ENCODE results near the gene CAV3. TPM values are rescaled to one million over a fixed set of nuclear protein-coding genes. Genes with fewer than 3 reads are reported as not detected.

The CAV3 gene
- total and polyA plus RNA-seq, 10 of the 15 experiments (the other 5 are each of a cell fraction or from before 2014, with no cell fraction given) = not detected

GRCh38 chr3:8727605-8728512 lies 5.7 kb upstream of the CAV3 start (continued):
- TF ChIP-seq BCLAF1 (IDR thresholded peaks at IDR 0.05) = no peak

- Histone ChIP-seq H3K4me3 (no peak overlapping the region), H3K9ac (ENCODE audit: control insufficient read depth, insufficient read depth, low read length) (no peak overlapping the region), H3K27me3 (replicated peaks in 1 of 2; ENCODE audit: control insufficient read depth in 2 of 2, insufficient read depth in 2 of 2, low read length in 1 of 2) (peaks cover 0 to 3% of the 10 kb centered on the region in 2 experiments; a peak in 1 of 4 replicates), H3K27ac (ENCODE audit: control insufficient read depth, insufficient read depth) (no peak overlapping the region), H3K9me3 (replicated peaks; ENCODE audit: control insufficient read depth, insufficient read depth, low read length) (no peaks in the 10 kb centered on the region; the same call in 2 of the 3 replicates), H2AFZ (ENCODE audit: control insufficient read depth, low read depth, low read length) (no peak overlapping the region), H3K36me3 (ENCODE audit: control insufficient read depth in 2 of 2, insufficient read depth in 2 of 2, low read length in 1 of 2) (no peaks in the 10 kb centered on the region), H3K4me1 (ENCODE audit: control insufficient read depth, insufficient read depth, low read length) (no peaks in the 10 kb centered on the region), H3K4me2 (ENCODE audit: control insufficient read depth, insufficient read depth) (no peak overlapping the region), H3K79me2 (ENCODE audit: control insufficient read depth, insufficient read depth, low read length) (no peaks in the 10 kb centered on the region), H4K20me1 (ENCODE audit: control insufficient read depth, insufficient read depth) (no peaks in the 10 kb centered on the region)
- no TSS peak for BruUV-seq (replicated peaks)
- ATAC-seq (no peak), FAIRE-seq (no peak), DNase-seq (ENCODE audit: low read depth, low spot score) (no peak)
- in situ Hi-C loops (cut with MboI) (no loop called here), intact Hi-C loops (cut with micrococcal nuclease; ENCODE audit: unreplicated experiment) (no loop called here)
- CTCF ChIA-PET = interaction anchor here (0.8 kb wide), 1 partner anchor 9 kb away, joined by 3 read pairs; no protein-coding TSS in a partner anchor
- 33% methylated on average over 3 of the region's 3 CpGs for WGBS (ENCODE audit: insufficient coverage, insufficient replicate concordance, low lambda C conversion rate, missing lambda C conversion rate)
- SMC1A ChIA-PET (ENCODE audit: uncharacterized antibody, unreplicated experiment) = interaction anchor here (1.5 kb wide), 1 partner anchor 16 kb away, joined by 4 read pairs; no protein-coding TSS in a partner anchor
- RAD21 ChIA-PET (ENCODE audit: unreplicated experiment) = no interaction called here
- POLR2A ChIA-PET = no interaction called here
- TF ChIP-seq IRF3 (IDR thresholded peaks at IDR 0.05) (no peak), ZBTB40 (IDR thresholded peaks at IDR 0.05; ENCODE audit: borderline replicate concordance) (no peak), NFYB (IDR thresholded peaks at IDR 0.05; ENCODE audit: insufficient read depth, low read depth, low read length) (no peak), SMAD5 (IDR thresholded peaks at IDR 0.05; ENCODE audit: low read depth) (no peak), IRF5 (IDR thresholded peaks at IDR 0.05; ENCODE audit: borderline replicate concordance) (no peak), FOXK2 (IDR thresholded peaks at IDR 0.05) (no peak), SIN3A (IDR thresholded peaks at IDR 0.05; ENCODE audit: low read depth, low read length) (no peak), TCF7 (IDR thresholded peaks at IDR 0.05; ENCODE audit: borderline replicate concordance) (no peak), HCFC1 (IDR thresholded peaks at IDR 0.05; ENCODE audit: low read length) (no peak)
Observed at GRCh38 chr3:8729479-8729878, 4.1 kb upstream of the CAV3 start.
